SK-N-SH (cell line): ENCODE measurements around the gene FRK. TPM values are rescaled to one million over a fixed set of nuclear protein-coding genes. Genes with fewer than 3 reads are reported as not detected.

Source experiments
- CTCF ChIA-PET: fragments of 300-600, 350-600 bp; formaldehyde crosslinking; extraction: SDS; loops from one replicate; lab custom pipeline; 2021; lab: Yijun Ruan, JAX
- POLR2A ChIA-PET: fragments of 350-600 bp; sonication (Branson Sonifier 250); formaldehyde crosslinking; extraction: SDS; loops from one replicate; lab custom pipeline; 2020; ENCODE audit warnings: antibody characterized with exemption, inconsistent platforms; lab: Yijun Ruan, JAX
- DNase-seq: peaks from one replicate; pipeline ENCODE4 v3.0.0; 2012
- H2AFZ ChIP-seq: fragments of 200-600 bp; sonication (generic); 2 replicates; pipeline ENCODE4 v1.8.1; 2016; ENCODE audit warnings: antibody characterized with exemption, mild to moderate bottlenecking, low read depth
- H3F3A ChIP-seq: fragments of 200-600 bp; sonication (generic); replicated peaks from 2 replicates; pipeline ENCODE3; 2016; ENCODE audit warnings: antibody characterized with exemption, mild to moderate bottlenecking; ENCODE audit not compliant: insufficient read depth
- H3K27ac ChIP-seq, 2 experiments: fragments of 200-500 bp in 1 of 2; fragments of 200-600 bp in 1 of 2; sonication (Bioruptor generic) in 1 of 2; sonication (generic), shearing (Covaris generic) in 1 of 2; 2 replicates each; pipeline versions ENCODE4 v1.5.1 to v1.6.1; 2014 to 2016; ENCODE audit warnings: low read depth in 2 of 2, inconsistent platforms in 1 of 2, low read length in 1 of 2, mild to moderate bottlenecking in 1 of 2, mixed read lengths in 1 of 2
- H3K27me3 ChIP-seq: fragments of 200-600 bp; sonication (generic), shearing (Covaris generic); 2 replicates; pipeline ENCODE4 v1.6.1; 2016; ENCODE audit warnings: mixed run types; ENCODE audit not compliant: insufficient read depth
- H3K36me3 ChIP-seq, 2 experiments: fragments of 200-500 bp in 1 of 2; fragments of 200-600 bp in 1 of 2; sonication (Bioruptor generic) in 1 of 2; sonication (generic) in 1 of 2; replicated peaks in 1 of 2; 2 replicates each; pipeline versions ENCODE3 to v1.5.1; 2014 to 2016; ENCODE audit warnings: low read length in 1 of 2, mild to moderate bottlenecking in 1 of 2; ENCODE audit not compliant: insufficient read depth in 2 of 2, control insufficient read depth in 1 of 2
- H3K4me1 ChIP-seq, 2 experiments: fragments of 200-500 bp in 1 of 2; fragments of 200-600 bp in 1 of 2; sonication (Bioruptor generic) in 1 of 2; sonication (generic), shearing (Covaris generic) in 1 of 2; 2 replicates each; pipeline versions ENCODE4 v1.5.1 to v1.6.1; 2014 to 2016; ENCODE audit warnings: low read depth in 1 of 2, low read length in 1 of 2, mixed run types in 1 of 2; ENCODE audit not compliant: insufficient read depth in 2 of 2, control insufficient read depth in 1 of 2
- H3K4me2 ChIP-seq: fragments of 200-600 bp; sonication (generic), shearing (Covaris generic); 2 replicates; pipeline ENCODE4 v1.6.1; 2017; ENCODE audit warnings: mixed run types
- H3K4me3 ChIP-seq, 2 experiments: fragments of 200-500 bp in 1 of 2; fragments of 200-600 bp in 1 of 2; sonication (Bioruptor generic) in 1 of 2; sonication (generic), shearing (Covaris generic) in 1 of 2; 2 replicates each; pipeline versions ENCODE4 v1.5.1 to v1.8.1; 2014 to 2016; ENCODE audit warnings: low read depth in 2 of 2, inconsistent platforms in 1 of 2, low read length in 1 of 2, mild to moderate bottlenecking in 1 of 2, mixed read lengths in 1 of 2, moderate library complexity in 1 of 2
- H3K79me2 ChIP-seq: fragments of 200-600 bp; sonication (generic); 2 replicates; pipeline ENCODE4 v1.8.1; 2017; ENCODE audit warnings: mild to moderate bottlenecking; ENCODE audit not compliant: insufficient read depth
- H3K9ac ChIP-seq: fragments of 200-600 bp; sonication (generic); 2 replicates; pipeline ENCODE4 v1.6.1; 2017; ENCODE audit warnings: mixed run types
- H3K9me2 ChIP-seq: fragments of 200-600 bp; sonication (generic); 2 replicates; pipeline ENCODE4 v1.6.1; 2017; ENCODE audit warnings: mixed run types
- H3K9me3 ChIP-seq: fragments of 200-600 bp; sonication (generic); 2 replicates; pipeline ENCODE4 v1.6.1; 2017; ENCODE audit warnings: mixed run types, mild to moderate bottlenecking, moderate library complexity
- H4K20me1 ChIP-seq: fragments of 200-600 bp; sonication (generic); 2 replicates; pipeline ENCODE4 v1.6.1; 2017; ENCODE audit warnings: mild to moderate bottlenecking, mixed run types; ENCODE audit not compliant: insufficient read depth
- CHD2 ChIP-seq: fragments of 150-350 bp; IDR thresholded peaks from 2 replicates; pipeline ENCODE4 v1.6.1; 2018; ENCODE audit warnings: low read length; ENCODE audit not compliant: partially characterized antibody
- ELF1 ChIP-seq: IDR thresholded peaks from 2 replicates; pipeline ENCODE4 v1.4.0; 2012
- EZH2phosphoT487 ChIP-seq: fragments of 200-600 bp; sonication (generic); IDR thresholded peaks from 2 replicates; pipeline ENCODE4 v1.6.1; 2017; ENCODE audit warnings: low read depth, mixed run types, mild to moderate bottlenecking, antibody characterized with exemption, moderate library complexity, borderline replicate concordance
- FOSL2 ChIP-seq: IDR thresholded peaks from 2 replicates; pipeline ENCODE4 v1.4.0; 2012; ENCODE audit warnings: low read depth, mild to moderate bottlenecking, moderate library complexity, borderline replicate concordance
- FOXM1 ChIP-seq: IDR thresholded peaks from 2 replicates; pipeline ENCODE4 v1.4.0; 2012; ENCODE audit warnings: low read depth, mild to moderate bottlenecking
- JUND ChIP-seq: IDR thresholded peaks from 2 replicates; pipeline ENCODE4 v1.4.0; 2012
- MEF2A ChIP-seq: IDR thresholded peaks from 2 replicates; pipeline ENCODE4 v1.4.0; 2012; ENCODE audit warnings: low read depth, borderline replicate concordance
- NRF1 ChIP-seq: IDR thresholded peaks from 2 replicates; pipeline ENCODE4 v1.6.1; 2012; ENCODE audit warnings: low read depth, mild to moderate bottlenecking, low read length
- POLR2AphosphoS5 ChIP-seq: IDR thresholded peaks from 2 replicates; pipeline ENCODE4 v1.6.1; 2012; ENCODE audit warnings: low read depth, low read length
- RCOR1 ChIP-seq: fragments of 150-350 bp; IDR thresholded peaks from 2 replicates; pipeline ENCODE4 v1.6.1; 2017; ENCODE audit warnings: antibody characterized with exemption, low read length
- REST ChIP-seq: IDR thresholded peaks from 2 replicates; pipeline ENCODE4 v1.6.1; 2012; ENCODE audit warnings: mild to moderate bottlenecking, low read depth, low read length, moderate library complexity
- RFX5 ChIP-seq: IDR thresholded peaks from 2 replicates; pipeline ENCODE4 v1.6.1; 2012; ENCODE audit warnings: mild to moderate bottlenecking, improper control_type of control experiment, low read length
- SIN3A ChIP-seq: IDR thresholded peaks from 2 replicates; pipeline ENCODE4 v1.6.1; 2012; ENCODE audit warnings: low read depth, mild to moderate bottlenecking, low read length, moderate library complexity, borderline replicate concordance
- SMC3 ChIP-seq: IDR thresholded peaks from 2 replicates; pipeline ENCODE4 v1.6.1; 2012; ENCODE audit warnings: low read depth, low read length, improper control_type of control experiment
- TAF1 ChIP-seq: IDR thresholded peaks from 2 replicates; pipeline ENCODE4 v1.6.1; 2012; ENCODE audit warnings: low read depth, mild to moderate bottlenecking, low read length, moderate library complexity, borderline replicate concordance
- TCF12 ChIP-seq: IDR thresholded peaks from 2 replicates; pipeline ENCODE4 v1.4.0; 2012
- TEAD4 ChIP-seq: IDR thresholded peaks from 2 replicates; pipeline ENCODE4 v1.4.0; 2012; ENCODE audit warnings: mild to moderate bottlenecking, borderline replicate concordance; ENCODE audit not compliant: insufficient read depth
- USF1 ChIP-seq: IDR thresholded peaks from 2 replicates; pipeline ENCODE4 v1.4.0; 2012; ENCODE audit warnings: low read depth, borderline replicate concordance
- YY1 ChIP-seq: IDR thresholded peaks from 2 replicates; pipeline ENCODE4 v1.4.0; 2012; ENCODE audit warnings: low read depth, mild to moderate bottlenecking
- polyA plus RNA-seq, 3 experiments: library from polyadenylated mRNA; depleted of rRNA; stranded (reverse); fragments of >200 nt; gene quantifications; 2 replicates each; pipeline ENCODE4 v1.2.3, GENCODE V29; 2012
- TF ChIP-seq, protein P1 (sequence below): fragments of 200-600 bp; sonication (generic); IDR thresholded peaks from 2 replicates; pipeline ENCODE4 v1.6.1; 2017; ENCODE audit warnings: antibody characterized with exemption, mild to moderate bottlenecking, moderate library complexity

Gene FRK
- polyA plus RNA-seq, 1 of the 3 experiments (the other 2 are of a cell fraction), result under 0.01 TPM

GRCh38 chr6:116015983-116016382 lies 44.7 kb downstream of the FRK start:
- no peaks in the 10 kb centered on the region for H3K36me3 ChIP-seq

More at GRCh38 chr6:116015983-116016382, 44.7 kb downstream of the FRK start:
- Histone ChIP-seq H3K4me2 (no peak overlapping the region), H4K20me1 (no peaks in the 10 kb centered on the region), H3K4me3 (no peak overlapping the region), H3K4me1 (no peaks in the 10 kb centered on the region; a peak in 1 of 4 replicates), H3F3A (no peaks in the 10 kb centered on the region), H3K9me2 (no peaks in the 10 kb centered on the region), H3K27ac (no peak overlapping the region), H3K9ac (no peak overlapping the region), H3K79me2 (no peaks in the 10 kb centered on the region), H2AFZ (no peak overlapping the region), H3K27me3 (no peaks in the 10 kb centered on the region), H3K9me3 (no peaks in the 10 kb centered on the region)
- DNase-seq, result no peak
- no peak for TF ChIP-seq USF1
- no peak for TF ChIP-seq RFX5
- TF ChIP-seq SIN3A, result no peak
- TF ChIP-seq NRF1, result no peak
- no peak for TF ChIP-seq TEAD4
- TF ChIP-seq TCF12, result no peak
- TF ChIP-seq FOSL2, result no peak
- TF ChIP-seq, protein P1, sequence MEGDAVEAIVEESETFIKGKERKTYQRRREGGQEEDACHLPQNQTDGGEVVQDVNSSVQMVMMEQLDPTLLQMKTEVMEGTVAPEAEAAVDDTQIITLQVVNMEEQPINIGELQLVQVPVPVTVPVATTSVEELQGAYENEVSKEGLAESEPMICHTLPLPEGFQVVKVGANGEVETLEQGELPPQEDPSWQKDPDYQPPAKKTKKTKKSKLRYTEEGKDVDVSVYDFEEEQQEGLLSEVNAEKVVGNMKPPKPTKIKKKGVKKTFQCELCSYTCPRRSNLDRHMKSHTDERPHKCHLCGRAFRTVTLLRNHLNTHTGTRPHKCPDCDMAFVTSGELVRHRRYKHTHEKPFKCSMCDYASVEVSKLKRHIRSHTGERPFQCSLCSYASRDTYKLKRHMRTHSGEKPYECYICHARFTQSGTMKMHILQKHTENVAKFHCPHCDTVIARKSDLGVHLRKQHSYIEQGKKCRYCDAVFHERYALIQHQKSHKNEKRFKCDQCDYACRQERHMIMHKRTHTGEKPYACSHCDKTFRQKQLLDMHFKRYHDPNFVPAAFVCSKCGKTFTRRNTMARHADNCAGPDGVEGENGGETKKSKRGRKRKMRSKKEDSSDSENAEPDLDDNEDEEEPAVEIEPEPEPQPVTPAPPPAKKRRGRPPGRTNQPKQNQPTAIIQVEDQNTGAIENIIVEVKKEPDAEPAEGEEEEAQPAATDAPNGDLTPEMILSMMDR, result no peak
- no peak for TF ChIP-seq JUND
- no peak for TF ChIP-seq YY1
- no peak for TF ChIP-seq FOXM1
- TF ChIP-seq SMC3, result no peak
- no peak for TF ChIP-seq MEF2A
- TF ChIP-seq ELF1, result no peak
- TF ChIP-seq RCOR1, result no peak
- no peak for TF ChIP-seq TAF1
- no peak for TF ChIP-seq EZH2phosphoT487
- no peak for TF ChIP-seq REST
- no peak for TF ChIP-seq POLR2AphosphoS5
- no peak for TF ChIP-seq CHD2
- POLR2A ChIA-PET, result no interaction called here
- CTCF ChIA-PET, result no interaction called here
